NCI-H1436 (cell line): ENCODE data around the gene ATP2A1.
"Not testable (repeated sequence)": the region's sequence is repeated elsewhere in the genome, so short reads cannot be mapped to it uniquely, and the experiment has no call there.

Source experiments
- DNase-seq: peaks from one replicate; lab custom pipeline; 2025; lab: John Stamatoyannopoulos, UW

Gene ATP2A1

GRCh38 chr16:28910086-28911031 is 32.1 kb downstream of the ATP2A1 start:
- DNase-seq, result no peak

GRCh38 chr16:28912558-28912957 is 34.3 kb downstream of the ATP2A1 start:
- no peak for DNase-seq

- no peak for DNase-seq
Measured at GRCh38 chr16:28913946-28914724, 35.8 kb downstream of the ATP2A1 start.

- DNase-seq, result no peak
Measured at GRCh38 chr16:28915181-28915580, 36.9 kb downstream of the ATP2A1 start.

- DNase-seq, result no peak
Measured at GRCh38 chr16:28917095-28917494, 38.8 kb downstream of the ATP2A1 start.

GRCh38 chr16:28918698-28919097 is 40.4 kb downstream of the ATP2A1 start:
- DNase-seq, result no peak

GRCh38 chr16:28923231-28923587 is 44.9 kb downstream of the ATP2A1 start:
- no peak for DNase-seq

- no peak for DNase-seq
Measured at GRCh38 chr16:28923652-28924398, 45.5 kb downstream of the ATP2A1 start.

- no peak for DNase-seq
Measured at GRCh38 chr16:28924399-28924761, 46.1 kb downstream of the ATP2A1 start.

GRCh38 chr16:28924762-28925385 is 46.6 kb downstream of the ATP2A1 start, which contains the start of gene RABEP2:
RABEP2 (minus strand) TSS chr16:28925238; CDS start chr16:28925163, 75 bp downstream.
- peak; percentile 94 for DNase-seq

- peak; percentile 52 for DNase-seq
Measured at GRCh38 chr16:28925386-28926228, 47.3 kb downstream of the ATP2A1 start.

- not testable (repeated sequence) for DNase-seq
Measured at GRCh38 chr16:28926284-28926683, 48.0 kb downstream of the ATP2A1 start.

GRCh38 chr16:28927815-28928214 is 49.5 kb downstream of the ATP2A1 start:
- DNase-seq, result no peak

- DNase-seq, result no peak
Measured at GRCh38 chr16:28930203-28930602, 51.9 kb downstream of the ATP2A1 start.

GRCh38 chr16:28930652-28931051 is 52.4 kb downstream of the ATP2A1 start:
- peak; percentile 50 for DNase-seq

- DNase-seq, result no peak
Measured at GRCh38 chr16:28931801-28932225, 53.5 kb downstream of the ATP2A1 start, which contains the start of gene CD19. CD19 (plus strand) TSS chr16:28931971; CDS start chr16:28932001, 30 bp downstream.

GRCh38 chr16:28932339-28933141 is 54.3 kb downstream of the ATP2A1 start:
- DNase-seq, result no peak

GRCh38 chr16:28933171-28933570 is 54.9 kb downstream of the ATP2A1 start:
- no peak for DNase-seq

- DNase-seq, result no peak
Measured at GRCh38 chr16:28935346-28935745, 57.1 kb downstream of the ATP2A1 start.
